Ishikawa (cell line): ENCODE measurements around the gene EXOC3L4.

Experiments
- CREB1 ChIP-seq: IDR thresholded peaks from 2 replicates; pipeline ENCODE4 v1.6.1; 2012; ENCODE audit warnings: low read depth
- EP300 ChIP-seq: IDR thresholded peaks from 2 replicates; pipeline ENCODE4 v1.6.1; 2012; ENCODE audit warnings: borderline replicate concordance
- MAX ChIP-seq: IDR thresholded peaks from 2 replicates; pipeline ENCODE4 v1.6.1; 2012
- NFIC ChIP-seq: IDR thresholded peaks from 2 replicates; pipeline ENCODE4 v1.6.1; 2012
- RAD21 ChIP-seq: IDR thresholded peaks from 2 replicates; pipeline ENCODE4 v1.6.1; 2012; ENCODE audit warnings: low read depth
- TAF1 ChIP-seq: IDR thresholded peaks from 2 replicates; pipeline ENCODE4 v1.6.1; 2012; ENCODE audit warnings: low read depth, mild to moderate bottlenecking
- USF1 ChIP-seq: IDR thresholded peaks from 2 replicates; pipeline ENCODE4 v1.6.1; 2012
- TF ChIP-seq, protein P1 (sequence below): IDR thresholded peaks from 2 replicates; pipeline ENCODE4 v1.6.1; 2012; ENCODE audit warnings: low read depth, mild to moderate bottlenecking

GRCh38 chr14:103087343-103087835, 7.1 kb upstream of the EXOC3L4 start:
- TF ChIP-seq NFIC = no peak
- TF ChIP-seq, protein P1, sequence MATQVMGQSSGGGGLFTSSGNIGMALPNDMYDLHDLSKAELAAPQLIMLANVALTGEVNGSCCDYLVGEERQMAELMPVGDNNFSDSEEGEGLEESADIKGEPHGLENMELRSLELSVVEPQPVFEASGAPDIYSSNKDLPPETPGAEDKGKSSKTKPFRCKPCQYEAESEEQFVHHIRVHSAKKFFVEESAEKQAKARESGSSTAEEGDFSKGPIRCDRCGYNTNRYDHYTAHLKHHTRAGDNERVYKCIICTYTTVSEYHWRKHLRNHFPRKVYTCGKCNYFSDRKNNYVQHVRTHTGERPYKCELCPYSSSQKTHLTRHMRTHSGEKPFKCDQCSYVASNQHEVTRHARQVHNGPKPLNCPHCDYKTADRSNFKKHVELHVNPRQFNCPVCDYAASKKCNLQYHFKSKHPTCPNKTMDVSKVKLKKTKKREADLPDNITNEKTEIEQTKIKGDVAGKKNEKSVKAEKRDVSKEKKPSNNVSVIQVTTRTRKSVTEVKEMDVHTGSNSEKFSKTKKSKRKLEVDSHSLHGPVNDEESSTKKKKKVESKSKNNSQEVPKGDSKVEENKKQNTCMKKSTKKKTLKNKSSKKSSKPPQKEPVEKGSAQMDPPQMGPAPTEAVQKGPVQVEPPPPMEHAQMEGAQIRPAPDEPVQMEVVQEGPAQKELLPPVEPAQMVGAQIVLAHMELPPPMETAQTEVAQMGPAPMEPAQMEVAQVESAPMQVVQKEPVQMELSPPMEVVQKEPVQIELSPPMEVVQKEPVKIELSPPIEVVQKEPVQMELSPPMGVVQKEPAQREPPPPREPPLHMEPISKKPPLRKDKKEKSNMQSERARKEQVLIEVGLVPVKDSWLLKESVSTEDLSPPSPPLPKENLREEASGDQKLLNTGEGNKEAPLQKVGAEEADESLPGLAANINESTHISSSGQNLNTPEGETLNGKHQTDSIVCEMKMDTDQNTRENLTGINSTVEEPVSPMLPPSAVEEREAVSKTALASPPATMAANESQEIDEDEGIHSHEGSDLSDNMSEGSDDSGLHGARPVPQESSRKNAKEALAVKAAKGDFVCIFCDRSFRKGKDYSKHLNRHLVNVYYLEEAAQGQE = no peak
- TF ChIP-seq MAX = no peak
- no peak for TF ChIP-seq EP300
- no peak for TF ChIP-seq TAF1
- TF ChIP-seq USF1 = no peak
- TF ChIP-seq RAD21 = no peak
- no peak for TF ChIP-seq CREB1
